ENCODE measurements around the gene IP6K1.

GRCh38 chr3:49699281-49699979 lies 86.9 kb downstream of the IP6K1 start:
- TF ChIP-seq CTCF (conservative IDR thresholded peaks at IDR 0.05; ENCODE audit: low read length) (no peak), EZH2phosphoT487 (IDR thresholded peaks at IDR 0.05; ENCODE audit: borderline replicate concordance, low read depth, low read length) (no peak)
